Esophagus (tissue), 2 donors: ENCODE data around the gene GRID2IP. TPM values are rescaled to one million over a fixed set of nuclear protein-coding genes. Genes with fewer than 3 reads are reported as not detected.
"Not testable (repeated sequence)": the region's sequence is repeated elsewhere in the genome, so short reads cannot be mapped to it uniquely, and the experiment has no call there.

Experiments used
- H3K27ac ChIP-seq, 2 donors: one replicate each; pipeline ENCODE4 v1.5.1; 2013; ENCODE audit warnings: low read depth in 2 of 2, mild to moderate bottlenecking in 2 of 2, inconsistent platforms in 1 of 2, low read length in 1 of 2, moderate library complexity in 1 of 2
- H3K27me3 ChIP-seq, 2 donors: one replicate each; pipeline ENCODE4 v1.6.1; 2013; ENCODE audit warnings: low read length in 2 of 2, control low read depth in 1 of 2, mild to moderate bottlenecking in 1 of 2; ENCODE audit not compliant: insufficient read depth in 2 of 2, control insufficient read depth in 1 of 2
- H3K36me3 ChIP-seq, 2 donors: one replicate each; pipeline ENCODE4 v1.6.1; 2013; ENCODE audit warnings: low read length in 1 of 2; ENCODE audit not compliant: control insufficient read depth in 2 of 2, insufficient read depth in 2 of 2
- H3K4me1 ChIP-seq, 2 donors: one replicate each; pipeline ENCODE4 v1.6.1; 2013; ENCODE audit warnings: low read length in 1 of 2; ENCODE audit not compliant: control insufficient read depth in 2 of 2, insufficient read depth in 2 of 2
- H3K4me3 ChIP-seq, 2 donors: one replicate each; pipeline ENCODE4 v1.5.1; 2013; ENCODE audit warnings: low read length in 2 of 2, mild to moderate bottlenecking in 2 of 2, low read depth in 1 of 2, moderate library complexity in 1 of 2
- H3K9me3 ChIP-seq, 2 donors: one replicate each; pipeline ENCODE4 v1.6.1; 2013; ENCODE audit warnings: mild to moderate bottlenecking in 2 of 2, low read depth in 1 of 2, low read length in 1 of 2, moderate library complexity in 1 of 2; ENCODE audit not compliant: control insufficient read depth in 2 of 2, insufficient read depth in 1 of 2
- WGBS, 2 donors: extraction: QIAGEN DNeasy Blood & Tissue Kit; methylation state at CpG; one replicate each; pipeline ENCODE4 v1.1.7; 2013; 5-methylcytosine and 5-hydroxymethylcytosine counted together
- polyA plus RNA-seq, 2 donors: library from polyadenylated mRNA; stranded (reverse); fragments of 200-250 nt; gene quantifications; one replicate each; pipeline ENCODE4 v1.2.3, GENCODE V29; 2013
- donor health status: healthy with polysubstance abuse.
- donor health status: Bipolar disorder and iron deficiency.

GRID2IP gene
- polyA plus RNA-seq, 2 donors = 0.39 to 0.44 TPM

GRCh38 chr7:6479067-6479466 lies 72.2 kb downstream of the GRID2IP start:
- Histone ChIP-seq H3K36me3 (peaks cover 0 to 2% of the 10 kb centered on the region in 2 donors), H3K27ac (no peak overlapping the region), H3K9me3 (no peaks in the 10 kb centered on the region), H3K27me3 (no peaks in the 10 kb centered on the region), H3K4me3 (no peak overlapping the region), H3K4me1 (peaks cover 0 to 5% of the 10 kb centered on the region in 2 donors)
- 84 to 89% methylated on average over 8 of the region's 8 CpGs for WGBS, 2 donors

- Histone ChIP-seq H3K9me3 (no peaks in the 10 kb centered on the region), H3K27ac (no peak overlapping the region), H3K4me1 (peaks cover 0 to 5% of the 10 kb centered on the region in 2 donors), H3K27me3 (no peaks in the 10 kb centered on the region), H3K4me3 (no peak overlapping the region), H3K36me3 (peaks cover 0 to 4% of the 10 kb centered on the region in 2 donors)
- WGBS, 2 donors = 80 to 93% methylated on average over 7 of the region's 7 CpGs
These were observed 73.1 kb downstream of the GRID2IP start for GRCh38 chr7:6478186-6478585.

GRCh38 chr7:6477318-6477660 lies 74.0 kb downstream of the GRID2IP start:
- Histone ChIP-seq H3K4me3 (no peak overlapping the region), H3K4me1 (peaks cover 0 to 5% of the 10 kb centered on the region in 2 donors), H3K27ac (no peak overlapping the region), H3K27me3 (no peaks in the 10 kb centered on the region), H3K9me3 (no peaks in the 10 kb centered on the region), H3K36me3 (peaks cover 0 to 6% of the 10 kb centered on the region in 2 donors)
- 50 to 55% methylated on average over 1 of the region's 1 CpG for WGBS, 2 donors

GRCh38 chr7:6476596-6477317 lies 74.5 kb downstream of the GRID2IP start:
- Histone ChIP-seq H3K9me3 (no peaks in the 10 kb centered on the region), H3K4me1 (peaks cover 0 to 5% of the 10 kb centered on the region in 2 donors), H3K4me3 (no peak overlapping the region), H3K27ac (no peak overlapping the region), H3K27me3 (no peaks in the 10 kb centered on the region), H3K36me3 (peaks cover 0 to 11% of the 10 kb centered on the region in 2 donors)
- 75 to 78% methylated on average over 7 of the region's 7 CpGs for WGBS, 2 donors

- no peaks in the 10 kb centered on the region for H3K9me3 ChIP-seq
- peaks cover 0 to 11% of the 10 kb centered on the region in 2 donors for H3K36me3 ChIP-seq
- no peak overlapping the region for H3K4me3 ChIP-seq
- peaks cover 0 to 5% of the 10 kb centered on the region in 2 donors for H3K4me1 ChIP-seq
- no peak overlapping the region for H3K27ac ChIP-seq
- H3K27me3 ChIP-seq = no peaks in the 10 kb centered on the region
- 79 to 81% methylated on average over 3 of the region's 3 CpGs for WGBS, 2 donors
These were observed 75.7 kb downstream of the GRID2IP start for GRCh38 chr7:6475433-6476186.

GRCh38 chr7:6465862-6466261 lies 85.4 kb downstream of the GRID2IP start:
- WGBS, 2 donors = 95% methylated on average over 8 of the region's 8 CpGs
- Histone ChIP-seq H3K9me3 (no peaks in the 10 kb centered on the region), H3K36me3 (peaks cover 17 to 27% of the 10 kb centered on the region in 2 donors), H3K4me3 (no peak overlapping the region), H3K4me1 (no peaks in the 10 kb centered on the region), H3K27me3 (no peaks in the 10 kb centered on the region), H3K27ac (peak overlapping the region in 1 of 2 donors; percentile 10)

- not testable (repeated sequence) for H3K27ac ChIP-seq, H3K9me3 ChIP-seq, H3K27me3 ChIP-seq, H3K4me1 ChIP-seq, H3K4me3 ChIP-seq
- WGBS, 2 donors = 74 to 81% methylated on average over 5 of the region's 5 CpGs
- peaks cover 17 to 21% of the 10 kb centered on the region in 2 donors for H3K36me3 ChIP-seq
These were observed 87.7 kb downstream of the GRID2IP start for GRCh38 chr7:6463609-6464008.

GRCh38 chr7:6461946-6462550 lies 89.2 kb downstream of the GRID2IP start:
- WGBS, 2 donors = 77 to 84% methylated on average over 4 of the region's 4 CpGs
- Histone ChIP-seq H3K36me3 (peaks cover 13 to 16% of the 10 kb centered on the region in 2 donors), H3K27ac (no peak overlapping the region)

GRCh38 chr7:6460990-6461584 lies 90.2 kb downstream of the GRID2IP start:
- no peak overlapping the region for H3K4me3 ChIP-seq
- H3K27me3 ChIP-seq = no peaks in the 10 kb centered on the region
- no peak overlapping the region for H3K27ac ChIP-seq
- 81 to 90% methylated on average over 11 of the region's 11 CpGs for WGBS, 2 donors
- H3K9me3 ChIP-seq = no peaks in the 10 kb centered on the region
- peaks cover 7 to 12% of the 10 kb centered on the region in 2 donors for H3K36me3 ChIP-seq
- peaks cover 0 to 3% of the 10 kb centered on the region in 2 donors for H3K4me1 ChIP-seq

More at GRCh38 chr7:6461946-6462550, 89.2 kb downstream of the GRID2IP start:
- H3K4me1 ChIP-seq = no peaks in the 10 kb centered on the region
- H3K27me3 ChIP-seq = no peaks in the 10 kb centered on the region
- no peak overlapping the region for H3K4me3 ChIP-seq
- no peaks in the 10 kb centered on the region for H3K9me3 ChIP-seq
